GM18868 (cell line): ENCODE data around the gene MYD88.
A peak's percentile ranks its signal among the peaks of the same experiment; 100 is the strongest.

ENCODE experiments used
- ATAC-seq: cut with Tn5 transposase; IDR thresholded peaks from one replicate; pipeline ENCODE4 v1.9.1; 2021; ENCODE audit warnings: mild to moderate bottlenecking, moderate library complexity; ENCODE audit not compliant: unreplicated experiment

The MYD88 gene

DNA sequence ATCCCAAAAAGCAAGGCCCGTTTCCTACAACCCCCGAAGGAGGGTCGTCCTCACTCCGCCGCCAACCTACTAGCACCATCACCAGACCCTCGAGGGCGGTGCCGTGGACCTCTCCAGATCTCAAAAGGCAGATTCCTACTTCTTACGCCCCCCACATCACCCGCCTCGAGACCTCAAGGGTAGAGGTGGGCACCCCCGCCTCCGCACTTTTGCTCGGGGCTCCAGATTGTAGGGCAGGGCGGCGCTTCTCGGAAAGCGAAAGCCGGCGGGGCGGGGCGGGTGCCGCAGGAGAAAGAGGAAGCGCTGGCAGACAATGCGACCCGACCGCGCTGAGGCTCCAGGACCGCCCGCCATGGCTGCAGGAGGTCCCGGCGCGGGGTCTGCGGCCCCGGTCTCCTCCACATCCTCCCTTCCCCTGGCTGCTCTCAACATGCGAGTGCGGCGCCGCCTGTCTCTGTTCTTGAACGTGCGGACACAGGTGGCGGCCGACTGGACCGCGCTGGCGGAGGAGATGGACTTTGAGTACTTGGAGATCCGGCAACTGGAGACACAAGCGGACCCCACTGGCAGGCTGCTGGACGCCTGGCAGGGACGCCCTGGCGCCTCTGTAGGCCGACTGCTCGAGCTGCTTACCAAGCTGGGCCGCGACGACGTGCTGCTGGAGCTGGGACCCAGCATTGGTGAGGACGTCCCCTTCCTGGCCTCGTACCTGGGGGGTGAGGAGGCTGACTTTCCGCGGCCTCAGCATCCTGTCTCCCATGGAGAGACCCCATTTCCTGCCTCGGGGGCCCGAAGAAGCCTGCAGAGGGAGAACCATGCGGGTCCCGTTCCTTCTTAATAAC is at the start of gene MYD88:
TSS of gene MYD88 (plus strand) at position 313 of the 842 bp plus-strand sequence. CDS start at position 353, 40 bp downstream.
- peak; percentile 46 for ATAC-seq

DNA sequence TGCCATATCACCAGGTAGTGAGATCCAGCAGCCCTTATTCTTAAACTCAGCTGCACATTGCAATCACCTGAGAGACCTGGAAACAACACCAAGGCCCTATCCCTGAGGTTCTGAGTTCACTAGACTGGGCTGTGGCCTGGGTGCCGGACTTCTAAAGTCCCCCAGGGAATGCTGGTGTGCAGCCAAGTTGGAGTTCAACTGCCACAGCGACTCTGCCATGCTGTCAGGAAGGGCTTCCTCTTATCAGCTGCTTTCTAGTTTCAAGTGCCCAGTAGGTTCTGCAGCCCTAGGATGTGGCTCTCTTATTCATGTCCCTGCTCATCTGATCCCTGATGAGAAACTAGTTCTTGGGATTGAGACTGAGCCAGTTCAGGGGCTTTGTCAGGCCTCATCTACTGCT is 49.3 kb upstream of the MYD88 start:
- ATAC-seq, result no peak

DNA sequence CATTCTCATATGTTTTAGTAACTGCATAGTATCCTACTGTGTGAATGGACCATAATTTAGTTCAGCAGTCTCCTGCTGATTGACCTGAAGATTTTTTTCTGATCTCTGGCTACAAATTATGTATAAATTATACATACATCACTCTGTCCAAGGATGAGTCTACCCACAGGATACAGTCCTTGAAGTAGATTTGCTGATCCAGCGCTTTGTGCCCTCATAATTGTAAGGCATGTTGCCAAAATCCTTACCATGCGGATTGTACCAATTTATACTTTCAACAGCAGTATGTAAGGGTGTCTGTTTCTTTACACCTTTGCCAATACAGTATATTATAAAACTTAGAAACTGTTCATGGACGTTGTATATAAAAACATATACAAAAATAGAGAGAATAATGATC is 48.0 kb upstream of the MYD88 start:
- ATAC-seq, result no peak

DNA sequence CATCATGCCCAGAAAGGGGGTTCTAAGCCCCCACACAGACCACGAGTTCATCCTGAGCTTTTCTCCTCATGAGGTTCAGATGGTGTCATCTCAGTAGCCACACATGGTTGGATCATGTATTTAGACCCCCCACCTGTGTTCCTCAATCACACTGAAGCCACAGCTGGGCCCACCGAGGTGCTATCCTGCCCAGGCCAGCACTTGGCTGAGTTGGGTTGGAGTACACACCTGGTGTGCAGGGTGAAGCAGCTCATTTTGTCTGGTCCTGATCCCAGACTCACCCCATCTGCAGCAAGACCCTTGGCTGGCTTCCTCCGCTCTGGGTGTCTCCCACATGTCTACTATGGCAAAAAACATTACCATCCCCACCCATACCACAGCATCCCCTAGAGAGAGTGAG is 43.5 kb upstream of the MYD88 start:
- ATAC-seq, result no peak

DNA sequence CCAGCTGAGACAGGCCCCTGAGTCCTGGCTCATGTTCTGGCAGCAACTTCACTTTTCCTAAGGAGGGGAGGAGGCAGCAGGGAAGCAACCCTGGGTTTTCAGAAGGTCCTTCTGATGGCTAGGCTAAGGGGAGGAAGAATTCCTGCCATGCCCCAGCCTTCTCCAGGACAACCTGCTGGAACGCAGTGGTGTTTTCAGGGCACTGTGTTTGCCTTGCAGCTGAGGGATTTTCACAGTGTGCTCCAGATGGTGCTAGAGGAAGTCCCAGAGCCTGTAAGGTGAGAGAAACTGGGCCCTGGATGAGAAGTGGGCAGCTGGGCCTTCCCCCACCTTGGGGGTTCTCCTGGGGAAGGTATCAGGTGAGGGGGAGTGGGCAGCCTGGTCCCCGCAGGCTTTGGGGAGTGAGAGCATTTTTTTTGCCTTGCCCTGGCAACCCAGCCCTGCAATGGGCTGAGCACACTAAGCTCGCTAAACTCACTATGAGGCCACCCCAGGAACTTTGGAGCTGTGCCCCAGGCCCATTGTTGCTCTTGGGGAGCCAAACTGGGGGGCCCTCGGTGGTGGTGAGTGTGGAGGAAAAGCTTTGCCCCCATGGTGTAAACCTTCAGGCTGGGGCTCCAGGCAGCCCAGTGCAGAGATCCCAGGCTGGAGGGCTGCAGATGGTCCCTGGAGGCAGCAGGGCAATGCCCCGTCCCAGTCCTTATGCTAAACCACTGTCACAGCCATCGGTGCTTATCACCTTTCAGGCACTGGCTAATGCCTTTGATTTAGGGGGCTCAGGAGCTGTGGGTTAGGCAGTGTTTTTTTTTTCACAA is 42.6 kb upstream of the MYD88 start:
- ATAC-seq, result no peak

DNA sequence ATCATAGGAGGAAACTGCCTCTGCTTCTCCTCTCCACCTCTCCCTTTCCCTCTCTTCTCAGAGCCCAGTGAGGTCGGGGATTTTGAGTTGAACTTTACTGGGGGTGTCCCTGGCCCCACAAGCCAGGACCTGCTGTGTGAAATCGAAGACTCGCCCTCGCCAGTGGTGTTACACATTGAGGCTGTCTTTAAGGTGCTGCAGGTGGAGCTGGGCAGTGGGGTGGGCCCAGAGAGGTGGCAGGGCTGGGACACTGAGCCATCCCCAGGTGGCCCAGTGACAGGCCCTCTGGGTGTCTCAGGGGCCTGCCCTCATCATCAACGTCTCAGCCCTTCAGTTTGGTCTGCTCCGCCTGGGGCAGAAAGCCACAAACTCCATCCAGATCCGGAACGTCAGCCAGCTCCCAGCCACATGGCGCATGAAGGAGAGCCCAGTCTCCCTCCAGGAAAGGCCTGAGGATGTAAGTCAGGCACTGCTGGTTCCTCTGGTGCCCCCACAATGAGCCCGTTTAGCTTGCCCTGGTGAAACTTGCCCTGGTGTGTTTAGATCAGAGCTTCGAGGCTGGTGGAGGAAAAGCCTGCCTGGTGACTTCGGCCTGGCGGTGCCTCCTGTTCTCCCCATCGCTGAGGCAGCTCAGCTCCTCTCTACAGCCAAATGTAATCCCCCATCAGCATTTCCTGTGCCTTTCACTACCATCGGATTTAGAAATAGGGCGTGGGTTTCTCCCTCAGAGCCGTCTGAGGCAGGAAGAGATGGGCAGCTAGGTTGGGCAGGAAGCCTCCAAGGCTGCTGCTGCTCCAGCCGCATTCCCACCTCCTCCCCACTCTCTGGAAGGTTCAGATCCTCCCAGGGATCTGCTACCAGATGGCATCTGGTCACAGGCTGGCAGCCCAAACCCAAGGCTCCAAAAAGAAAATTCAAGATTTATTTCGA is 40.8 kb upstream of the MYD88 start:
- no peak for ATAC-seq

DNA sequence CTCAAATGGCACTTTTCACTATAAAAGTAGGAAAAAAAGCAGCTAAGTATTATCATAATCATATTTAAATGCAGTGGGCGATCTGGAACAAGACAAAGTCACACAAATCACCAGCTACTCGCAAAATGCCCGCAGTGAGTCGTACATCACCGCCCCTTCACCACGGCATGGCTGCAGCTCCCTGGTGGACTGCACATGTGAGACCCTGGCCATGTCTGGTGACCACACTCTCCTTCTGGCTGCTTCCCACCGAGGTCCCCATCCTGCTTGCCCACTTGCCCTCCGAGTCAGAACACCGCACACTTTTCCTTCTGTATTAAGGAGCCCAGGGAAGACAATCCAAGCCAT is 40.1 kb upstream of the MYD88 start:
- no peak for ATAC-seq

DNA sequence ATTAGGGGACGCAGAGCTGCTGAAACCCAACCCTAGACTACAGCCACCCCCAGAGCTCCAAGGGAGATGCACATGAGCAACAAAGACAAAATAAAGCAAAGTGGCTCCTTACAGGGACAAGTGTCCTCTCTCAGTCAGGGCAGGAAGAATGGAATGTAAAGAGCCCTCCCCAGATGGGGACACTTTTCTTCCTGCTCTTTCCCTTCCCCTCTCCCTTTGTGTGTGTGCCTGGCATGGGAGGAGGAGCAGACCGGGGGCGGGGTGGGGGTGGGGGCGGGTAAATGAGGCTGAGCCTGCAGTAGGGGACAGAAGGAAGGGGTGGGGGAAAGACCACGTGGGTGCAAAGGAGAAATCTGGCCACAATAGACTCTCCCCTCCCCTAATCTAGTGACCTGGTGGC is 38.9 kb upstream of the MYD88 start:
- ATAC-seq, result no peak

DNA sequence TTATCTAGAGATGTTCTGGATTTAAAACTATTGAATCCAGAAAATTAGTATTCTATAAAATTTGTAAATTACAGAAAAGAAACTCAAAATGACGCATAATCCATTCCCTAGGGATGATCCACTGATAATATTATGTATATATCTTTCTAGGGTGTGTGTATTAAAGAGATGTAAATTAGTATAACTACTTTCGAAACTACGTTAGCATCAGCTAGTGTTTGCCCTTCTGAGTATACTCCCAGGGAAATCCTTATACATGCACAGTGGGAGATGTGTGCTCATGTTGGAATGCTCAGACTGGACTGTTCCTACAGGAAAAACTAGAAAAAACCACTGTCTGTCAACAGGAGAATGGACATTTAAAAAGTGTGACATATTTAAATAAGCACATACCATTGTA is 38.0 kb upstream of the MYD88 start:
- ATAC-seq, result no peak

DNA sequence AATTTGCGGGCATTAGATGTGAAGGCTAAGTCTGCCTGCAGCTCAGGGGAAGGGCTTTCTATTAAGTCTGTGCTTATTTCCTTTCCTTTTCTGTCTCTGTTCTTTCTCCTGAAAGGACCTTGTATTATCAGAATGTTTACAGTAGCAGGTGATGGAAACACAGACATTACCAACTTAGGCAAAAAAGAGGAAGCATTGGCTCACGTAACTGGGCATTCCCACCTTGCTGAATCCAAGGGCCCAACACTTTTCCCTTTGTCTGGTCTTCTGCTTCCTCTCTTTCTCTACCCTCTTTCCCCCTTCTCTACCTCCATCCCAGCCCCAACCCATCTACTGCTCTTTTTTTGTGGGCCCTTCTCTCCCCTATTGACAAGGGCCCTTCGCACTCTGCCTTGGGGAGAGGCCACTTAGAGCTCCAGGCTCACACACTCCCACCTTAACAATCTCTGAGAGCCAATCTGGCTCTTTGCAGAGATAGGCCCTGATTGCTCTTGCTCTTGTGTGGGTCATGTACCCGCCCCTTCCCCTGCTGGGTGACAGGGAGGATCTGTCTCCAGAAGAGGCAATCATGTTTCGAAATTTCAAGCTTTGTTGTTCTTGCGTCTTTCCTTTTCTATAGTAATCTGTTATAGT is 36.5 kb upstream of the MYD88 start:
- ATAC-seq, result no peak

DNA sequence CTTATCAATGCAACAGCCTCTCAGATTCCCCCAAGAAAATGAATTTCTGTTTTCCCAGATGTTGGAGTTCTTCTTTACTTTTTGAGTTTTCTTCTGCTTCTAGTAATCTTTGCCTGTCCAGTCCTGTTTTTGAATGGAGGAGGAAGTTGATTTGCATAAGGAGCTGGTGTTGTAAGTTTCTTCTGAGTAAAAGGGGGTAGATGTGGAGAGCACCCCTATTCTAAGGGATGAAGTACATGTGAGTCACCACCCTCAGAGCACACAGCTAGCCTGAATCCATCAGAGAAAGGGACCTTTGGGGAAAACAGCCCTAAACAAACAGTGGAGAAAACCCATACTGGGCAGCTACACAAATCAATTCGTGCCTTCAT is 36.0 kb upstream of the MYD88 start:
- no peak for ATAC-seq

DNA sequence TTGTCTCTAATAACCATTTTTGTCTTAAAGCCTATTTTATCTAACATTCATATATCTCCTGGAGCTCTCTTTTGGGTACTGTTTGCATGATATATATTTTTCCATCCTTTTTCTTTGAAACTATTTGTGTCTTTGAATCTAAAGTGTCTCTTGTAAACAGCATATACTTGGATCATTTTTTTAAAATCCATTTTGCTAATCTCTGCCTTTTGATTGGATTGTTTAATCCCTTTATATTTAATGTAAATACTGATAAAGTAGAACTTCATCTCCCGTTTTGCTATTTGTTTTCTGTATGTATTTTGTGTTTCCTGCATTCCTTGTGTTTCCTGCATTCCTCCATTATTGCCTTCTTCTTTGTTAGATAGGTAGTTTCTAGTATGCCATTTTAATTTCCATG is 32.9 kb upstream of the MYD88 start:
- ATAC-seq, result no peak

DNA sequence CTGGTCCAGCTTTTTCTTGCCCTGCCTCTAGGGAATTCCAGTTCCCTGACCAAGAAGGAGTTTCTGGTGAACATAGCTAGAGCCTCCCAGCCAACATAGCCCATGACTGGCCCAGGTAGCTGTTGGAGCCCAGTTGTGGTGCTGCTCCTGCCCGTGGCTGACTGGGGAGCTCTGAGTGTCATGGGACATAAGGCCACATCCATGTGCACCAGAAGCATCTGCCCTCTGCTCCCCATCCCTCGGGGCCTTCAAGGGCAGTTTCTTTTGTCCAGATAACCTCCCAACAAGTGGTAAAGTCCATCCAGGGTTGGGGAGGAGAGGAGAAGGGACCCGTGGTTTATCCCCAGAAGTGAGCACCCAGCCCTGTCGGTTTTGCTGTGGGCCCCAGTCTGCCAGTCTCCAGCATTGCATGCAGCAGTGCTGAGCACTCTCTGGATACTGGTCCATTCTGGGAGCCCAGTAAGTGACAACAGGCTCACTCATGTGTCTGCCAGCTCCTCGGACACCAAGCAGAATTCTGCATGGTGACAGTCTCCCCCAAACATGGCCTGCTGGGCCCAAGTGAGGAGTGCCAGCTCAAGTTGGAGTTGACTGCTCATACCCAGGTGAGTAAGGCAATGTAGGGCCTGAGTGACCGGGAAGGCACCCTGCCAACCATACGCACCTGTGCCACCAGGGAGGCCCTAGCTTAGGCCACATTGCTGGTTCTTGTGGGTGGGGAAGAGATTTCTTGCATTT is 30.4 kb upstream of the MYD88 start:
- no peak for ATAC-seq

DNA sequence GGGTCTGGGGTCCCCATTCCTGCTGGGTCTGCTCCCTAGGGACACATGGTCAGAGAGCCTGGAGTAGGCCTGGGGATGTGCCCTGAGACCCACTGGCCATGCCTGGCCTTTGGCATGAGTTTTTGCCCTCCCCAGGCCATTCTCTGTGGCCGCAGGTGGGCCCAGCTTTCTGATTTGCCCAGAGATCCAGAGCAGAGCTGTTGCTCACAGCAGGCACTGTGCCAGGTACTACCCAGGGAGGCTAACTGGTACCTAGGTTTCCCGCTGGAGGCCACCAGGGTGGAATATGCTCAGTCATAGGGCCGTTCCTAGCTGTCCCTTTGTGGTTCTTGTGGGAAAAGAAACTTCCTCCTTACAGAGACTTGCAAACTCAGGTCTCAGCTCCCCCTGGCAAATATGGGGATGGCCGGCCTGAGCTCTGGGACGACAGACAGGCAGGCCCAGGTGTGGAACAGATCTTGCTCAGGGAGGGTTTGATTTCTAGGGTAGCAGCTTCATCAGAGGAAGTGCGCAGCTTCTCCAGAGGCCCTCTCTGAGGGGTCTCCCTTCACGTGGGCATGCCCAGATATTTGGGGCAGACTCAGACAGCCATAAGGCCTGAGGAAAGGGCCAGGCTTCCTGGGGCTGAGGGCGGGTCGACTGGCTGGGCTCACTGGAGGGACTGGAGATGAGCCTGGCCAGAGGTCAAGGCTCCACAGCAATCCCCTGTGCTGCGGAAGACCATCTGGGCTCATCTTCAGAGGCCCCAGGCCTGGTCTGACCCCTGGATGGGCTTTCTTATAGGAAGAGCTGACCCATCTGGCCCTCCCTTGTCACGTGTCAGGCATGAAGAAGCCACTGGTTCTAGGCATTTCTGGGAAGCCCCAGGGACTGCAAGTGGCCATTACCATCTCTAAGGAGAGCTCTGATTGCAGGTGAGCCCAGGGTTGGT is 29.5 kb upstream of the MYD88 start:
- ATAC-seq, result no peak

DNA sequence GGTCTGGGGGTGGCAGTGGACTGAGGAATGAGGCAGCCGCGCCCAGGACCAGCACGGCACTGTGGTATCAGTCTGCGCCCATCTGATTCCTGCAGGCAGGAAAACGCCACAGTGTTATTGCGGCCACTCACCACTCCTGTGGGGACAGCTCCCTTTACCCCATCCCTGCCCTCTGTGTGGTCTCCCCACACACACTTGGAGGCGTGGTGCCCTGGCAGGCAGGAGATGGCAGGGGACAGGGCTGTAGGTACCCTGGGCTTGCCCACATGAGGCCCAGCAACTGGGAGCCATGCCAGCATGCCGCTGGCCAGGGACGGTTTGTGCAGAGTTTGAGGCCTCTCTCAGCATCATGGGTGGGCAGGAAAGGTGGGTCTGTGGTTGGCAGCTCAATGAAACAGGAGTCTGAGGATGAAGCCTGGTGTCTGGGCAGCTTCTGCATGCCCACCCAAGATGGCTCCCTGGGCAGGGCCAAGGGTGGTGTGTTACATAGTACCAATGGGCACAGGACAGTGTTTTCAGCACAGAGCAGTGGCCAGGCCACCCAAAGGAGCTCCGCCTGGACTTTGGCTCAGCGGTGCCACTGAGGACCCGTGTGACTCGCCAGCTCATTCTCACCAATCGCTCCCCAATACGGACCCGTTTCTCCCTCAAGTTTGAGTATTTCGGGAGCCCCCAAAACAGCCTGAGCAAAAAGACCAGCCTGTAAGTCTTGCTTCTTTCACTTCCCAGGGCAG is 28.7 kb upstream of the MYD88 start:
- ATAC-seq, result no peak

DNA sequence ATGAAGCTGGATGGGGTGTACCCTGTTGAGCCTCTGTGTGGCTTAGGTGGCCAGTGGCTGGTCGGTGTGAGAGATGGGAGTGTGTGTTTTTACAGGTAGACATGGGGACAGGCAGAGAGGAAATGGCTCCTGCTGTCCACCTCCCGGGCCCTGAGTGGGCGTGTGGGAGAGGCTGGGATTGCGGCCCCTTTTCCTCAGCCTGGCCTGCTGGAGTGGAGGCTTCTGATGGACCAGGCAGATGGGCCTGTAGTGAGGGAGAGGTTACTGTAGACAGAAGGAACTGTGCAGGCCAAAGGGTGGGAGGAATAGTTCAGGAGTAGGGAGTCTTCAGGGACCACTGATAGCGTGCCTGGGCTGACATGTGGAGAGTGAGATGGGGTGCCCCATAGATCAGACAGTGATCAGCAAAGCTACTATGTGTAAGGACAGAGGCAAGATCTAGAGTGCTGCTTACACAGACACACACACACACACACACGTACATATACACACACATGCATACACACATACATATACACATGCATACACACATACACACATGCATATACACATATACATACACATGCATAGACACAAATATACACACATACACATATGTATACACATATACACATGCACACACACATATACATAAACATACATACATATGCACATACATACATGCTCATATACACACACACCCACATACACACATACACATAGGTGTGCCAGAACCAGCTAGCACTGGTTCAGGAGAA is 28.0 kb upstream of the MYD88 start:
- no peak for ATAC-seq

DNA sequence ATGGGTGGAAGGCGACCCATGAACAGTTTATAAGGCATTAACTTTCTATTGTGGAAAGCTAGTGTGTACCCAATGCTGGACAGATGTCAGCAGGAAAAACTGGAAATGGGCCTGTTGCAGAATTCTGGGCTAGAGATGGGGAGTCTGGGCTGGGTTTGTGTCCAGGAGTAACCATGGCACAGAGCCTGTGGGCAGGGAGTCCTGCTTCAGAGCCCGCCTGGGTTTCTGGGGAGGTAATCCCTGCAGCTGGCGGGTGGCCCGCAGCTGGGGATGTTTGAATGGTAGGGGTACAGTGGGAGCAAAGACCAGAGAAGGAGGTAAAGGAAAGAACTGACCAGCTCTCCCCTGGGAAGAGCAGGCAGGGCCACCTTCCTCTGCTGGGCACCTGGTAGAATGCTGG is 27.3 kb upstream of the MYD88 start:
- no peak for ATAC-seq
